Loucy (cell line): ENCODE results near the gene LMX1B.

Experiments
- EZH2phosphoT487 ChIP-seq: fragments of 200-600 bp; IDR thresholded peaks from 2 replicates; pipeline ENCODE4 v1.6.1; 2018; ENCODE audit warnings: antibody characterized with exemption, mild to moderate bottlenecking, moderate library complexity, borderline replicate concordance
- TF ChIP-seq, protein P1 (sequence below): fragments of 200-600 bp; sonication (generic); conservative IDR thresholded peaks from 2 replicates; pipeline ENCODE4 v1.5.1; 2014; ENCODE audit warnings: mild to moderate bottlenecking, antibody characterized with exemption, low read length

DNA sequence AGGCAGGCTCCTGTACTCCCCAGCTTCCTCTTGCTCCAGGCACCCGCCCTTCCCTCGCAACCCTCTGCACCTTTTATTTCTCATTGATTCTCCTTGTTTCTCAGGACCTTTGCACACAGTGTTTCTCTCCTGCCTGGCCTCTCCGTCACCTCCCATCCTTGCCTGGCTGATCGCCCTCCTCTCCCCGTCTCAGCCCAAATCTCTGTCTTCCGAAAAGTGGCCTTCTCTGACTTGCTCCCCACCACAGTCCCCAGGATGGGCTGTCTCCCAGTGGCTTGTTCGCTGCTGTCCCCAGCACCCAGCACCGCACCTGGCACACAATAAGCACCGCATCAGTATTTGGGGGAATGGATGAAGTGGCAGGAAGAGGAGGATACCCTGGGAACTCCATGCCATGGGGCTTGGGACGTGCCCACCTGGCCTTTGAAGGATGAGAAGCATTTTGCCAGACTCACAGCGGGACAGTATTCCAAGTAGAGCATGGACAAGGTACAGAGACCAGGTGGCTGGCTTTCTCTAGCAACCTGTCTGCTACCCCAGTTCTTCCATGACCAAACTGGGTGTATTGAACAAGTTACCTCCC, 62.5 kb downstream of the LMX1B start:
- TF ChIP-seq, protein P1, sequence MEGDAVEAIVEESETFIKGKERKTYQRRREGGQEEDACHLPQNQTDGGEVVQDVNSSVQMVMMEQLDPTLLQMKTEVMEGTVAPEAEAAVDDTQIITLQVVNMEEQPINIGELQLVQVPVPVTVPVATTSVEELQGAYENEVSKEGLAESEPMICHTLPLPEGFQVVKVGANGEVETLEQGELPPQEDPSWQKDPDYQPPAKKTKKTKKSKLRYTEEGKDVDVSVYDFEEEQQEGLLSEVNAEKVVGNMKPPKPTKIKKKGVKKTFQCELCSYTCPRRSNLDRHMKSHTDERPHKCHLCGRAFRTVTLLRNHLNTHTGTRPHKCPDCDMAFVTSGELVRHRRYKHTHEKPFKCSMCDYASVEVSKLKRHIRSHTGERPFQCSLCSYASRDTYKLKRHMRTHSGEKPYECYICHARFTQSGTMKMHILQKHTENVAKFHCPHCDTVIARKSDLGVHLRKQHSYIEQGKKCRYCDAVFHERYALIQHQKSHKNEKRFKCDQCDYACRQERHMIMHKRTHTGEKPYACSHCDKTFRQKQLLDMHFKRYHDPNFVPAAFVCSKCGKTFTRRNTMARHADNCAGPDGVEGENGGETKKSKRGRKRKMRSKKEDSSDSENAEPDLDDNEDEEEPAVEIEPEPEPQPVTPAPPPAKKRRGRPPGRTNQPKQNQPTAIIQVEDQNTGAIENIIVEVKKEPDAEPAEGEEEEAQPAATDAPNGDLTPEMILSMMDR, result no peak
- TF ChIP-seq EZH2phosphoT487, result no peak
